ENCODE measurements around the gene KRTAP9-2. TPM values are rescaled to one million over a fixed set of nuclear protein-coding genes. Genes with fewer than 3 reads are reported as not detected.
"Not testable (repeated sequence)": the region's sequence is repeated elsewhere in the genome, so short reads cannot be mapped to it uniquely, and the experiment has no call there.

The KRTAP9-2 gene
- total RNA-seq, result not detected

DNA sequence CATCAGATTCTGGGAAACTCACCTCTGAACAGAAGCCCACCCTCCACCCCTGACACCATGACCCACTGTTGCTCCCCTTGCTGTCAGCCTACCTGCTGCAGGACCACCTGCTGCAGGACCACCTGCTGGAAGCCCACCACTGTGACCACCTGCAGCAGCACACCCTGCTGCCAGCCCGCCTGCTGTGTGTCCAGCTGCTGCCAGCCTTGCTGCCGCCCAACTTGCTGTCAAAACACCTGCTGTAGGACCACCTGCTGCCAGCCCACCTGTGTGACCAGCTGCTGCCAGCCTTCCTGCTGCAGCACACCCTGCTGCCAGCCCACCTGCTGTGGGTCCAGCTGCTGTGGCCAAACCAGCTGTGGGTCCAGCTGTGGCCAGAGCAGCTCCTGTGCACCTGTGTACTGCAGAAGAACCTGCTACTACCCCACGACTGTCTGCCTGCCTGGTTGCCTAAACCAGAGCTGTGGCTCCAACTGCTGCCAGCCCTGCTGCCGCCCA, at the start of gene KRTAP9-2:
Gene KRTAP9-2, plus strand, starts transcription at position 51 of the 498 bp plus-strand sequence. Its CDS starts 7 bp downstream, at position 58.
- H3K27ac ChIP-seq; in situ Hi-C loops (cut with MboI; ENCODE audit: low sequenced_read_pairs in 4 of 4); H3K4me1 ChIP-seq; H3K4me3 ChIP-seq; ATAC-seq; H3K9me3 ChIP-seq; H3K27me3 ChIP-seq; DNase-seq; intact Hi-C loops (cut with DNase I; ENCODE audit: low total_unique reads); H3K36me3 ChIP-seq: not testable (repeated sequence)

DNA sequence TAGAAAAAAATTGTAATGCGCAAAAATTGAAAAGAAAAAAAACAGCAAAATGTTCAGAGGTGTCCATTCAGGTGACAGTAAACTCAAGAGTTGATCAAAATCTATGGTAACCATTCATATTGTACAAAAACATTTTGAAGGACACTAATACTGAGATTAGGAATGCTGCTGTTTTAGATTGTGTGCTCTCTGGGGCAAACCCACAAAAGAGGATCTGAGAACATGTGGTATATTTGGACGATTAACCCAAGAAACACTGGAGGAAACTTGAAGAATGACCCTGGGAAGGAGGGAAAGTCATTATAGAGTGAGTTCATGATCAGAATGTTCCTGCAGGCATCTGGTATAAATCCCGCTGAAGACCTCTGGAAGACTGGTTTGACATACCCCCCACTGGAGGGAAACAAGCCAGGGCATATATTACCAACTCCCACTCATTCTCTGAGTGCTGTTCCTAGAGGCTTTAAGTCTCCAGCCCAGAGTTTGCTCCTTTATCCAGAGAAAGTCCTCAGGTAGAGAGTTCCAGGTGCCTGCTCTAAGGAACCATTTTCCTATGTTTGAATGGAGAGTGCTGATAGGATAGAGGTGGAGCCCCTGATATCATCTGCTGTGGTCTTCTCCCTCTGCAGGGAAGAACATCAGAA, 49.6 kb upstream of the KRTAP9-2 start:
- Histone ChIP-seq H3K4me1 (no peaks in the 10 kb centered on the region), H3K9me3 (no peaks in the 10 kb centered on the region), H3K27ac (no peak overlapping the region), H3K4me3 (no peak overlapping the region), H3K36me3 (no peaks in the 10 kb centered on the region), H3K27me3 (no peaks in the 10 kb centered on the region)
- no peak for DNase-seq
- intact Hi-C loops (cut with DNase I; ENCODE audit: low total_unique reads), result no loop called here
- no peak for ATAC-seq
- in situ Hi-C loops (cut with MboI; ENCODE audit: low sequenced_read_pairs in 4 of 4), result loop anchor here in 1 of 4 donors (25.0 kb wide), 1 partner anchor 90 kb away; the partner anchor contains the start of genes KRTAP4-7 and KRTAP4-8
- TF ChIP-seq, protein P1, sequence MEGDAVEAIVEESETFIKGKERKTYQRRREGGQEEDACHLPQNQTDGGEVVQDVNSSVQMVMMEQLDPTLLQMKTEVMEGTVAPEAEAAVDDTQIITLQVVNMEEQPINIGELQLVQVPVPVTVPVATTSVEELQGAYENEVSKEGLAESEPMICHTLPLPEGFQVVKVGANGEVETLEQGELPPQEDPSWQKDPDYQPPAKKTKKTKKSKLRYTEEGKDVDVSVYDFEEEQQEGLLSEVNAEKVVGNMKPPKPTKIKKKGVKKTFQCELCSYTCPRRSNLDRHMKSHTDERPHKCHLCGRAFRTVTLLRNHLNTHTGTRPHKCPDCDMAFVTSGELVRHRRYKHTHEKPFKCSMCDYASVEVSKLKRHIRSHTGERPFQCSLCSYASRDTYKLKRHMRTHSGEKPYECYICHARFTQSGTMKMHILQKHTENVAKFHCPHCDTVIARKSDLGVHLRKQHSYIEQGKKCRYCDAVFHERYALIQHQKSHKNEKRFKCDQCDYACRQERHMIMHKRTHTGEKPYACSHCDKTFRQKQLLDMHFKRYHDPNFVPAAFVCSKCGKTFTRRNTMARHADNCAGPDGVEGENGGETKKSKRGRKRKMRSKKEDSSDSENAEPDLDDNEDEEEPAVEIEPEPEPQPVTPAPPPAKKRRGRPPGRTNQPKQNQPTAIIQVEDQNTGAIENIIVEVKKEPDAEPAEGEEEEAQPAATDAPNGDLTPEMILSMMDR (IDR thresholded peaks at IDR 0.05 in 4 of 5, conservative IDR thresholded peaks at IDR 0.05 in 1 of 5), result no peak
- no peak for TF ChIP-seq POLR2A (IDR thresholded peaks at IDR 0.05)

- intact Hi-C loops (cut with DNase I; ENCODE audit: low total_unique reads) (no loop called here), in situ Hi-C loops (cut with MboI; ENCODE audit: low sequenced_read_pairs in 4 of 4) (loop anchor here in 1 of 4 donors (25.0 kb wide), 1 partner anchor 90 kb away; the partner anchor contains the start of genes KRTAP4-7 and KRTAP4-8)
- no peak for ATAC-seq
- H3K36me3 ChIP-seq, result no peaks in the 10 kb centered on the region
- no peaks in the 10 kb centered on the region for H3K4me1 ChIP-seq
- no peaks in the 10 kb centered on the region for H3K27me3 ChIP-seq
- no peak within 1 kb of the TSS for H3K27ac ChIP-seq
- TF ChIP-seq, protein P1 (IDR thresholded peaks at IDR 0.05 in 4 of 5, conservative IDR thresholded peaks at IDR 0.05 in 1 of 5), result no peak
- TF ChIP-seq POLR2A (IDR thresholded peaks at IDR 0.05), result no peak
- H3K9me3 ChIP-seq, result no peaks in the 10 kb centered on the region
- H3K4me3 ChIP-seq, result no peak within 1 kb of the TSS
- no peak for DNase-seq
These were observed 48.6 kb upstream of the KRTAP9-2 start, which contains the start of gene KRTAP4-2 for GRCh38 chr17:41177727-41178271. Gene KRTAP4-2, minus strand, starts transcription at chr17:41178221. Its CDS starts 57 bp downstream, at chr17:41178164.

GRCh38 chr17:41178341-41178740, 48.1 kb upstream of the KRTAP9-2 start:
- in situ Hi-C loops (cut with MboI; ENCODE audit: low sequenced_read_pairs in 4 of 4), result loop anchor here in 1 of 4 donors (25.0 kb wide), 1 partner anchor 91 kb away; the partner anchor contains the start of genes KRTAP4-7 and KRTAP4-8
- no peak overlapping the region for H3K27ac ChIP-seq
- DNase-seq (no peak), ATAC-seq (no peak)
- H3K9me3 ChIP-seq, result no peaks in the 10 kb centered on the region
- intact Hi-C loops (cut with DNase I; ENCODE audit: low total_unique reads), result no loop called here
- H3K36me3 ChIP-seq, result no peaks in the 10 kb centered on the region
- H3K4me3 ChIP-seq, result no peak overlapping the region
- H3K4me1 ChIP-seq, result no peaks in the 10 kb centered on the region
- H3K27me3 ChIP-seq, result no peaks in the 10 kb centered on the region
- TF ChIP-seq, protein P1 (IDR thresholded peaks at IDR 0.05 in 4 of 5, conservative IDR thresholded peaks at IDR 0.05 in 1 of 5), result no peak
- no peak for TF ChIP-seq POLR2A (IDR thresholded peaks at IDR 0.05)

All from gastrocnemius medialis (tissue), 4 donors.